ENCODE results near the gene MTMR1.

MTMR1 gene

GRCh38 chrX:150692831-150693724 is at the start of gene MTMR1:
TSS of gene MTMR1 (plus strand) at chrX:150693396. CDS start at chrX:150693531, 135 bp downstream.
- H3K27ac ChIP-seq, result peak within 1 kb of the TSS; percentile 73
- DNase-seq, result no peak
- TF ChIP-seq, protein P1, sequence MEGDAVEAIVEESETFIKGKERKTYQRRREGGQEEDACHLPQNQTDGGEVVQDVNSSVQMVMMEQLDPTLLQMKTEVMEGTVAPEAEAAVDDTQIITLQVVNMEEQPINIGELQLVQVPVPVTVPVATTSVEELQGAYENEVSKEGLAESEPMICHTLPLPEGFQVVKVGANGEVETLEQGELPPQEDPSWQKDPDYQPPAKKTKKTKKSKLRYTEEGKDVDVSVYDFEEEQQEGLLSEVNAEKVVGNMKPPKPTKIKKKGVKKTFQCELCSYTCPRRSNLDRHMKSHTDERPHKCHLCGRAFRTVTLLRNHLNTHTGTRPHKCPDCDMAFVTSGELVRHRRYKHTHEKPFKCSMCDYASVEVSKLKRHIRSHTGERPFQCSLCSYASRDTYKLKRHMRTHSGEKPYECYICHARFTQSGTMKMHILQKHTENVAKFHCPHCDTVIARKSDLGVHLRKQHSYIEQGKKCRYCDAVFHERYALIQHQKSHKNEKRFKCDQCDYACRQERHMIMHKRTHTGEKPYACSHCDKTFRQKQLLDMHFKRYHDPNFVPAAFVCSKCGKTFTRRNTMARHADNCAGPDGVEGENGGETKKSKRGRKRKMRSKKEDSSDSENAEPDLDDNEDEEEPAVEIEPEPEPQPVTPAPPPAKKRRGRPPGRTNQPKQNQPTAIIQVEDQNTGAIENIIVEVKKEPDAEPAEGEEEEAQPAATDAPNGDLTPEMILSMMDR (IDR thresholded peaks at IDR 0.05; ENCODE audit: low read depth, low read length, missing control alignments), result no peak
- no peaks in the 10 kb centered on the region for H3K27me3 ChIP-seq (replicated peaks)
- H3K36me3 ChIP-seq (replicated peaks), result no peaks in the 10 kb centered on the region
- H3K4me3 ChIP-seq (ENCODE audit: low read depth, low read length), result peak within 1 kb of the TSS; percentile 59
- in situ Hi-C loops (cut with HindIII; ENCODE audit: low pct_ligation_motif_present, low sequenced_read_pairs), result no loop called here

GRCh38 chrX:150643958-150644357 is 49.2 kb upstream of the MTMR1 start:
- TF ChIP-seq, protein P1 (IDR thresholded peaks at IDR 0.05; ENCODE audit: low read depth, low read length, missing control alignments), result no peak
- Histone ChIP-seq H3K27me3 (replicated peaks) (no peaks in the 10 kb centered on the region), H3K27ac (no peak overlapping the region), H3K4me3 (ENCODE audit: low read depth, low read length) (no peak overlapping the region), H3K36me3 (replicated peaks) (no peaks in the 10 kb centered on the region)
- no peak for DNase-seq
- in situ Hi-C loops (cut with HindIII; ENCODE audit: low pct_ligation_motif_present, low sequenced_read_pairs), result no loop called here

GRCh38 chrX:150644422-150644821 is 48.8 kb upstream of the MTMR1 start:
- no peaks in the 10 kb centered on the region for H3K27me3 ChIP-seq (replicated peaks)
- TF ChIP-seq, protein P1 (IDR thresholded peaks at IDR 0.05; ENCODE audit: low read depth, low read length, missing control alignments), result no peak
- no peak overlapping the region for H3K4me3 ChIP-seq (ENCODE audit: low read depth, low read length)
- no peak overlapping the region for H3K27ac ChIP-seq
- in situ Hi-C loops (cut with HindIII; ENCODE audit: low pct_ligation_motif_present, low sequenced_read_pairs), result no loop called here
- no peaks in the 10 kb centered on the region for H3K36me3 ChIP-seq (replicated peaks)
- no peak for DNase-seq

- no peaks in the 10 kb centered on the region for H3K36me3 ChIP-seq (replicated peaks)
- TF ChIP-seq, protein P1 (IDR thresholded peaks at IDR 0.05; ENCODE audit: low read depth, low read length, missing control alignments), result no peak
- in situ Hi-C loops (cut with HindIII; ENCODE audit: low pct_ligation_motif_present, low sequenced_read_pairs), result no loop called here
Observed at GRCh38 chrX:150647331-150647730, 45.9 kb upstream of the MTMR1 start.

DNA sequence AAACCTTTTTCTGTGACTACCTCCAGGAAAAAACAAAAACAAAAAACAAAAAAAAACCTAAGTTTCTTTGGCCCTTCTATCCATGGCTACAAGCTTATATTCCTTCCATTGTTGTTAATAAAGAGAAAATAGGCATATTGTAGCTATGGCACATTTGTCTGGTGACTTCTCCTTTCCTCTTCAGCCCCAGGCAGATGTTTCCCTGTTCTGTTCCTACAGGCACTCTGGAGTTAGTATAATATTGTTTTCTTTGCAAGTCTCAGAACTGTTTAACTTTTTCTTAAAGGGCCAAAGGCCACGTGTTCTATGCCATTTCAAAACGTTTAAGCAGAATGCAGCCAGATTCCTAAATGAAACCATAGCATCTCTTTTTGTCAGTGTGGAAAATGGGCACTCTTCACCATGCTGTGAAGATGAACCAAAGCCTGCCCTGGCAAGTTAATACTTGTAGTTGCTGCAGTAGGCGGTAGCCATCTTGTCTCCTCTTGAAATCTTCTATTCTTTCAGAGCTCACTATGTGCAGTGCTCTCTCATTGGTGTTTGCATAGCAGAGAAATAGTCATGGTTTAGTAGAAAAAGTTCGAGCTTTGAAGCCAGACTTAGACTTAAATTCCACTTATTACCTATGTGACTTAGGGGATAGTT is 44.8 kb upstream of the MTMR1 start:
- H3K27ac ChIP-seq, result peak overlapping the region; percentile 91
- H3K27me3 ChIP-seq (replicated peaks), result no peaks in the 10 kb centered on the region
- H3K36me3 ChIP-seq (replicated peaks), result no peaks in the 10 kb centered on the region
- no peak for DNase-seq
- in situ Hi-C loops (cut with HindIII; ENCODE audit: low pct_ligation_motif_present, low sequenced_read_pairs), result no loop called here
- TF ChIP-seq, protein P1 (IDR thresholded peaks at IDR 0.05; ENCODE audit: low read depth, low read length, missing control alignments), result no peak
- H3K4me3 ChIP-seq (ENCODE audit: low read depth, low read length), result no peak overlapping the region

More at GRCh38 chrX:150647331-150647730, 45.9 kb upstream of the MTMR1 start:
- H3K27ac ChIP-seq, result no peak overlapping the region
- H3K4me3 ChIP-seq (ENCODE audit: low read depth, low read length), result no peak overlapping the region
- no peak for DNase-seq
- no peaks in the 10 kb centered on the region for H3K27me3 ChIP-seq (replicated peaks)

Data from brain microvascular endothelial cell (primary cell).